Body of pancreas (tissue), 4 donors: ENCODE measurements around the gene JAG2. TPM values are rescaled to one million over a fixed set of nuclear protein-coding genes. Genes with fewer than 3 reads are reported as not detected.

Experiments
- ATAC-seq: fragments of 150-250 bp; one replicate; pipeline ENCODE4 v1.9.1; 2016
- DNase-seq, 4 donors: peaks; one replicate each; pipeline ENCODE4 v3.0.0-alpha.2; 2019
- H3K27ac ChIP-seq, 4 donors: fragments of 200-600 bp; sonication (generic); 1 replicate in 3 of 4; 2 replicates in 1 of 4; pipeline versions ENCODE4 v1.5.1 to v1.6.1; 2016 to 2019; ENCODE audit warnings: mild to moderate bottlenecking in 1 of 4, mixed read lengths in 1 of 4, moderate library complexity in 1 of 4
- H3K27me3 ChIP-seq, 2 donors: fragments of 200-600 bp; sonication (generic); one replicate each; pipeline ENCODE4 v1.6.0; 2016; ENCODE audit warnings: mild to moderate bottlenecking in 1 of 2
- H3K36me3 ChIP-seq, 2 donors: fragments of 200-600 bp; sonication (generic); replicated peaks in 1 of 2; 2 replicates each; pipeline ENCODE4 v1.5.1; 2016; ENCODE audit warnings: low read depth in 2 of 2; ENCODE audit not compliant: insufficient read depth in 1 of 2
- H3K4me1 ChIP-seq: fragments of 200-600 bp; sonication (generic); one replicate; pipeline ENCODE4 v1.6.0; 2016
- H3K4me3 ChIP-seq, 2 donors: fragments of 200-600 bp; sonication (generic); 1 replicate in 1 of 2; 2 replicates in 1 of 2; pipeline ENCODE4 v1.5.1; 2016 to 2019
- H3K9me3 ChIP-seq, 3 donors: fragments of 200-600 bp; sonication (generic); 1 replicate in 2 of 3; 2 replicates in 1 of 3; pipeline ENCODE4 v1.5.1; 2016
- POLR2A ChIP-seq, 3 donors: fragments of 450-650 bp; IDR thresholded peaks; one replicate each; pipeline ENCODE4 v1.6.1; 2016; ENCODE audit warnings: antibody characterized with exemption in 3 of 3, mild to moderate bottlenecking in 2 of 3
- WGBS, 2 donors: methylation state at CpG; one replicate each; pipeline ENCODE4 v1.1.5; 2017; 5-methylcytosine and 5-hydroxymethylcytosine counted together
- intact Hi-C: fragments of 100-400 bp; cut with DNase I; formaldehyde crosslinking; loops from one replicate; pipeline ENCODE4 v1.15.1; 2023
- total RNA-seq, 2 donors: library from RNA; depleted of rRNA; stranded (reverse); fragments of >200 nt; gene quantifications; one replicate each; pipeline ENCODE4 v1.1.0, GENCODE V29; 2016
- TF ChIP-seq, protein P1 (sequence below), 7 experiments: fragments of 450-650 bp in 4 of 7; fragments of 200-600 bp in 3 of 7; sonication (generic) in 3 of 7; IDR thresholded peaks; one replicate each; pipeline ENCODE4 v1.5.1; 2016 to 2019; ENCODE audit warnings: antibody characterized with exemption in 7 of 7

The JAG2 gene
- total RNA-seq, 2 donors from 2014 or later = 13.5 to 36.3 TPM

DNA sequence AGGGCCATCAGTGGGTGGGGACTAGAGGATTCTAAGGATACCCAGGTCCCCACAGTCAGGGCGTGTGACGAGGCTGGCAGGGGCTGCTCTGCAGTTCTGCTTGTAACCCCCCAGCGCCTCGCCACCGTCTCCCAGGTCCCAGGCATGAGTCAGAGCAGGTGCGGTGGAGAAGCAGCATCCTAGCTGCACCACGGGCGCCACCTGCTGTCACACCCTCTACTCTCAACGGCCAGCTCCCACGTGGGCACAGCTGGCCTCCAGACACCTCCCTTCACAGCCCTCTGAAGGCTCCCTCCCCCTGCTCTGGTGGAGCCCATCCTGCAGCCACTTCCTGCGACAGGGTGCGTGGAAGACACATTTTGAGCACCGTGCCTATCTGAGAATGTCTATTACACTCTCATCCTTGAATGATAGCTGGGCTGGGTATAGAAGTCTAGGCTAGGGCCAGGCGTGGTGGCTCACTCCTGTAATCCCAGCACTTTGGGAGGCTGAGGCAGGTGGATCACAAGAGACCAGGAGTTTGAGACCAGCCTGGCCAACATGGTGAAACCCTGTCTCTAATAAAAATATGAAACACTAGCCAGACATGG lies 19.5 kb upstream of the JAG2 start:
- DNase-seq (peak; percentile 70 to 81 (median 73)), ATAC-seq (peak; percentile 73)
- no peak overlapping the region for H3K27ac ChIP-seq
- H3K27me3 ChIP-seq = no peaks in the 10 kb centered on the region
- no peaks in the 10 kb centered on the region for H3K9me3 ChIP-seq
- no peak overlapping the region for H3K4me3 ChIP-seq
- intact Hi-C loops = no loop called here
- TF ChIP-seq, protein P1, sequence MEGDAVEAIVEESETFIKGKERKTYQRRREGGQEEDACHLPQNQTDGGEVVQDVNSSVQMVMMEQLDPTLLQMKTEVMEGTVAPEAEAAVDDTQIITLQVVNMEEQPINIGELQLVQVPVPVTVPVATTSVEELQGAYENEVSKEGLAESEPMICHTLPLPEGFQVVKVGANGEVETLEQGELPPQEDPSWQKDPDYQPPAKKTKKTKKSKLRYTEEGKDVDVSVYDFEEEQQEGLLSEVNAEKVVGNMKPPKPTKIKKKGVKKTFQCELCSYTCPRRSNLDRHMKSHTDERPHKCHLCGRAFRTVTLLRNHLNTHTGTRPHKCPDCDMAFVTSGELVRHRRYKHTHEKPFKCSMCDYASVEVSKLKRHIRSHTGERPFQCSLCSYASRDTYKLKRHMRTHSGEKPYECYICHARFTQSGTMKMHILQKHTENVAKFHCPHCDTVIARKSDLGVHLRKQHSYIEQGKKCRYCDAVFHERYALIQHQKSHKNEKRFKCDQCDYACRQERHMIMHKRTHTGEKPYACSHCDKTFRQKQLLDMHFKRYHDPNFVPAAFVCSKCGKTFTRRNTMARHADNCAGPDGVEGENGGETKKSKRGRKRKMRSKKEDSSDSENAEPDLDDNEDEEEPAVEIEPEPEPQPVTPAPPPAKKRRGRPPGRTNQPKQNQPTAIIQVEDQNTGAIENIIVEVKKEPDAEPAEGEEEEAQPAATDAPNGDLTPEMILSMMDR (IDR thresholded peaks at IDR 0.05) = peak; percentile 18 to 67 (median 53)
- TF ChIP-seq POLR2A (IDR thresholded peaks at IDR 0.05) = no peak
- H3K36me3 ChIP-seq = no peaks in the 10 kb centered on the region
- no peaks in the 10 kb centered on the region for H3K4me1 ChIP-seq
- WGBS, 2 donors = 62% methylated on average over 14 of the region's 14 CpGs; no CpG with 5 or more reads in 1 of the 2 donors

DNA sequence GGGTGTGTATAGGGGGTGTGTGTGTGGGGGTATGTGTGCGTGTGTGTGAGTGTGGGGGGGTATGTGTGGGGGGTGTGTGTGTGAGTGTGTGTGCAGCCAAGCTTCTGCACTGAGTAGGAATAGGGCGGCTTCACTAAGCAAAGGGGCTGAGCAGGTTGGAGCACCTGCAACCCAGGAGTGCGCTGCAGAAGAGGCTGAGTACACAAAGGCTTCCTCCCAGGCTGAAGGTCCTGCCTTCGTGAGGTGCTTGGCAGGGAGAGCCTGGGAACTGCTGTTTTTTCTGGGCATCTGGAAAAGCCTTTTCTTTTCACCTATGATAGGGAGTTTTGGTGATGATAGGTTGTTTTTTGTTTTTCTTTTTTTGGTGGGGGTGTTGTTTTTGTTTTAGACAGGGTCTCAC lies 18.5 kb upstream of the JAG2 start:
- Histone ChIP-seq H3K4me1 (peaks cover 3% of the 10 kb centered on the region), H3K9me3 (no peaks in the 10 kb centered on the region), H3K27me3 (no peaks in the 10 kb centered on the region), H3K27ac (no peak overlapping the region), H3K36me3 (no peaks in the 10 kb centered on the region), H3K4me3 (no peak overlapping the region)
- WGBS, 2 donors = 26 to 29% methylated on average over 3 to 4 of the region's 4 CpGs
- peak in 1 of 4 donors; percentile 47 for DNase-seq
- peak; percentile 22 for ATAC-seq
- no peak for TF ChIP-seq POLR2A (IDR thresholded peaks at IDR 0.05)
- TF ChIP-seq, protein P1 (IDR thresholded peaks at IDR 0.05) = no peak
- intact Hi-C loops = no loop called here

DNA sequence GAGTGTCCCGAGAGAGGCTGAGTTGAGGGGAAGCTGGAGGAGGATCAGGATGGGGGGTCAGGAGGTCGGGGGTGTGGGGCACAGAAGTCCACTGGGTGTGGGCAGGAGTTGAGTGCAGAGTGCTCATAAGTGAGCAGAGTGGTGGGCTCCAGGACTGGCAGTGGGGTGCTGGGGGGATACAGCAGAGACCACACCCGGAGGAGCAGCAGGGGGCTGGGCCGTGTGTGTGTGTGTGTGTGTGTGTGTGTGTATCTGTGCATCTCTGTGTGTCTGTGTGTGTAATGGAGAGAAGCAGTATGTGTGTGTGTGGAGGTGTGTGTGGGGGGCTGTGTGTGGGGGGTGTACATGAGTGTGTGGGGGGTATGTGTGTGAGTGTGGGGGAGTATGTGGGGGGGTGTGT lies 17.4 kb upstream of the JAG2 start:
- Histone ChIP-seq H3K4me1 (peaks cover 12% of the 10 kb centered on the region), H3K27me3 (no peaks in the 10 kb centered on the region), H3K27ac (no peak overlapping the region), H3K36me3 (no peaks in the 10 kb centered on the region), H3K9me3 (no peaks in the 10 kb centered on the region), H3K4me3 (no peak overlapping the region)
- DNase-seq (no peak), ATAC-seq (no peak)
- 42 to 61% methylated on average over 2 to 4 of the region's 4 CpGs for WGBS, 2 donors
- TF ChIP-seq, protein P1 (IDR thresholded peaks at IDR 0.05) = no peak
- no peak for TF ChIP-seq POLR2A (IDR thresholded peaks at IDR 0.05)
- intact Hi-C loops = no loop called here

DNA sequence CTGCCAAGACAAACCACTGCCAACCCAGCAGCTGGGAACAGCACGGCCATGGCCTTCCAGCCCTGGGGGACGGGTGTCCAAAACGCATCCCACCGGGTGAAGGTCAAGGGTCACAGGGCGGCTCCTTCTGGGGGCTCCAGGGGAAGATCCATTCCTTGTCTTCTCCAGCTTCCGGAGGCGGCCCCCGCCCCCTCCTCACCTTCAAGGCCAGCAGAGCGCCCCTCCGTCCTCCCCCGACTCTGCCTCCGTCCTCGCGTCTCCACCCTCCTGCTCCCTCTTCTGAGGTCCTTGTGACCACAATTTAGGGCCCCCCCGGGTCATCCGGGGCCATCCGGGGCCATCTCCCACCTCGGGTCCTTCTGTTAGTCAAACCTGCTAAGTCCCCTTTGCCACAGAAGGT lies 16.4 kb upstream of the JAG2 start:
- ATAC-seq = no peak

More for the DNA sequence above, 16.4 kb upstream of the JAG2 start:
- no peak overlapping the region for H3K4me3 ChIP-seq
- H3K27ac ChIP-seq = no peak overlapping the region
- TF ChIP-seq, protein P1 (IDR thresholded peaks at IDR 0.05) = no peak
- TF ChIP-seq POLR2A (IDR thresholded peaks at IDR 0.05) = no peak
- no peaks in the 10 kb centered on the region for H3K27me3 ChIP-seq
- H3K4me1 ChIP-seq = peaks cover 20% of the 10 kb centered on the region
- H3K36me3 ChIP-seq = no peaks in the 10 kb centered on the region
- intact Hi-C loops = no loop called here
- 74 to 75% methylated on average over 11 to 18 of the region's 18 CpGs for WGBS, 2 donors
- H3K9me3 ChIP-seq = no peaks in the 10 kb centered on the region
- DNase-seq = no peak
